Esophagus squamous epithelium (tissue), 5 donors: Measurements from ENCODE around the gene FAM174B. TPM values are rescaled to one million over a fixed set of nuclear protein-coding genes. Genes with fewer than 3 reads are reported as not detected.

Source experiments
- DNase-seq: peaks from one replicate; lab custom pipeline; 2025; lab: John Stamatoyannopoulos, UW
- H3K27ac ChIP-seq, 4 donors: fragments of 200-600 bp; sonication (generic); one replicate each; pipeline ENCODE4 v1.5.1; 2016 to 2019; ENCODE audit warnings: mild to moderate bottlenecking in 1 of 4
- H3K27me3 ChIP-seq, 4 donors: fragments of 200-600 bp; sonication (generic); 1 replicate in 3 of 4; 2 replicates in 1 of 4; pipeline versions ENCODE4 v1.5.1 to v1.6.0; 2017 to 2021; ENCODE audit warnings: antibody characterized with exemption in 1 of 4
- H3K36me3 ChIP-seq, 3 donors: fragments of 200-600 bp; sonication (generic); one replicate each; pipeline ENCODE4 v1.5.1; 2016 to 2019
- H3K4me1 ChIP-seq, 3 donors: fragments of 200-600 bp; sonication (generic); one replicate each; pipeline ENCODE4 v1.5.1; 2017 to 2019
- H3K4me3 ChIP-seq, 4 donors: fragments of 200-600 bp; sonication (generic); 1 replicate in 3 of 4; 2 replicates in 1 of 4; pipeline ENCODE4 v1.5.1; 2016 to 2019; ENCODE audit warnings: mild to moderate bottlenecking in 2 of 4, moderate library complexity in 1 of 4
- H3K9me3 ChIP-seq, 3 donors: fragments of 200-600 bp; sonication (generic); one replicate each; pipeline ENCODE4 v1.5.1; 2016 to 2019
- POLR2A ChIP-seq, 4 donors: fragments of 450-650 bp; IDR thresholded peaks; one replicate each; pipeline ENCODE4 v1.6.1; 2017; ENCODE audit warnings: antibody characterized with exemption in 4 of 4, mild to moderate bottlenecking in 4 of 4, moderate library complexity in 3 of 4
- WGBS, 2 donors: methylation state at CpG; one replicate each; pipeline ENCODE4 v1.1.5; 2018; 5-methylcytosine and 5-hydroxymethylcytosine counted together
- intact Hi-C: fragments of 100-400 bp; cut with DNase I; formaldehyde crosslinking; loops from one replicate; pipeline ENCODE4 v1.15.0; 2022
- total RNA-seq, 4 donors: library from RNA; depleted of rRNA; stranded (reverse); fragments of >200 nt; gene quantifications; one replicate each; pipeline ENCODE4 v1.1.0, GENCODE V29; 2016
- TF ChIP-seq, protein P1 (sequence below), 6 experiments: fragments of 450-650 bp in 4 of 6; fragments of 200-600 bp in 2 of 6; sonication (generic) in 2 of 6; IDR thresholded peaks; one replicate each; pipeline ENCODE4 v1.5.1; 2016 to 2019; ENCODE audit warnings: antibody characterized with exemption in 6 of 6, mild to moderate bottlenecking in 4 of 6, moderate library complexity in 4 of 6
- donor health status: DM: yes; HTN: yes; CAD: no.

The FAM174B gene
- total RNA-seq, 4 donors from 2014 or later, result 1.4 to 11.7 (median 4.2) TPM

DNA sequence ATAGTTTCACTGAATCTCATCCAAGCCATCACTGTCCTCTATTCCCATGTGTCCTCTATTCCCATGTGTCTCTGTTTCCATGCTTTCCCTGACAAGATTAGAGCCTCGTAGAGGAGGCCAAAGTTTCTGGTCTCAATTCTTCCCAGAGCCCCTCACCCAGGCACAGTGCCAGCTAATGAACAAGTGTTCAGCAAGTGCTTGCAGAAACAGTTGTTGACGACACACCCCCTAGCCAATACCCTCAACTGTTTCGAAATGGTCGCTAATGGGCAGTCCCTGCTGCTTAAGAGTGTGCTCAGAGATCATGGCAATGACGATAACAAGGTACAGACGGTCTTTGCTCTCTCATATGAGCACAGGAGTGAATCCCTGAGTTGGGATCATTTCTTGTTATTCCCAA is 73.4 kb downstream of the FAM174B start:
- Histone ChIP-seq H3K27ac (no peak overlapping the region), H3K36me3 (no peaks in the 10 kb centered on the region), H3K9me3 (no peaks in the 10 kb centered on the region), H3K4me3 (no peak overlapping the region), H3K4me1 (no peaks in the 10 kb centered on the region), H3K27me3 (peaks cover 0 to 11% (median 0%) of the 10 kb centered on the region in 4 donors)
- intact Hi-C loops, result no loop called here
- TF ChIP-seq, protein P1, sequence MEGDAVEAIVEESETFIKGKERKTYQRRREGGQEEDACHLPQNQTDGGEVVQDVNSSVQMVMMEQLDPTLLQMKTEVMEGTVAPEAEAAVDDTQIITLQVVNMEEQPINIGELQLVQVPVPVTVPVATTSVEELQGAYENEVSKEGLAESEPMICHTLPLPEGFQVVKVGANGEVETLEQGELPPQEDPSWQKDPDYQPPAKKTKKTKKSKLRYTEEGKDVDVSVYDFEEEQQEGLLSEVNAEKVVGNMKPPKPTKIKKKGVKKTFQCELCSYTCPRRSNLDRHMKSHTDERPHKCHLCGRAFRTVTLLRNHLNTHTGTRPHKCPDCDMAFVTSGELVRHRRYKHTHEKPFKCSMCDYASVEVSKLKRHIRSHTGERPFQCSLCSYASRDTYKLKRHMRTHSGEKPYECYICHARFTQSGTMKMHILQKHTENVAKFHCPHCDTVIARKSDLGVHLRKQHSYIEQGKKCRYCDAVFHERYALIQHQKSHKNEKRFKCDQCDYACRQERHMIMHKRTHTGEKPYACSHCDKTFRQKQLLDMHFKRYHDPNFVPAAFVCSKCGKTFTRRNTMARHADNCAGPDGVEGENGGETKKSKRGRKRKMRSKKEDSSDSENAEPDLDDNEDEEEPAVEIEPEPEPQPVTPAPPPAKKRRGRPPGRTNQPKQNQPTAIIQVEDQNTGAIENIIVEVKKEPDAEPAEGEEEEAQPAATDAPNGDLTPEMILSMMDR (IDR thresholded peaks at IDR 0.05), result no peak
- no peak for TF ChIP-seq POLR2A (IDR thresholded peaks at IDR 0.05)
- DNase-seq, result no peak
- WGBS, 2 donors, result 82 to 86% methylated on average over 6 of the region's 6 CpGs

DNA sequence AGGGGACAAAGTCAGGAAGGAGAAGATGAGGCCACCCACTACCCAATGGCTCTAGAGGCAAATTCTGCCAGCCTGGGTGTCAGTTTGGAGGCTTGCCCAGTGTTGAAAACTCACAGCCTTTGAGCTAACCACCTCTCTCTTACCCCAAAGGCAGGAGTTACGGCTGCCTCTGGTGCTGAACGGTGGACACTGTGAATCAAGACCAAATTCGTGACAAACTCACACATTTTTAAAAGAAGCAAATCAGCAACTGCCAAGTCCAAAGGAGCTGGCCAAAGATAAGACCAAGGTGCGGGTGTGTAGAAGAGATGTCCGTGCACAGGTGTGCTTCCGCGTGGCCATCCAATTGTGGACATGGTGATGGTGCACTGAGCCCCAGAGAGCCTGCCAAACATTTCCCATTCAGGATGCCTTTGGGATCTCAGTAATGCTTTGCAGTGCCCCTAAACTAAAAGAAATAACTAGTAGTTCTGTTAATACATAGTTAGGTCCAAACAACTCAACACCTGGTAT is 74.6 kb downstream of the FAM174B start:
- 81 to 96% methylated on average over 3 to 7 of the region's 7 CpGs for WGBS, 2 donors
- Histone ChIP-seq H3K4me1 (no peaks in the 10 kb centered on the region), H3K4me3 (no peak overlapping the region), H3K27ac (no peak overlapping the region), H3K36me3 (no peaks in the 10 kb centered on the region), H3K27me3 (peaks cover 0 to 11% (median 0%) of the 10 kb centered on the region in 4 donors), H3K9me3 (no peaks in the 10 kb centered on the region)
- no peak for TF ChIP-seq POLR2A (IDR thresholded peaks at IDR 0.05)
- TF ChIP-seq, protein P1 (IDR thresholded peaks at IDR 0.05), result no peak
- DNase-seq, result no peak
- intact Hi-C loops, result no loop called here

DNA sequence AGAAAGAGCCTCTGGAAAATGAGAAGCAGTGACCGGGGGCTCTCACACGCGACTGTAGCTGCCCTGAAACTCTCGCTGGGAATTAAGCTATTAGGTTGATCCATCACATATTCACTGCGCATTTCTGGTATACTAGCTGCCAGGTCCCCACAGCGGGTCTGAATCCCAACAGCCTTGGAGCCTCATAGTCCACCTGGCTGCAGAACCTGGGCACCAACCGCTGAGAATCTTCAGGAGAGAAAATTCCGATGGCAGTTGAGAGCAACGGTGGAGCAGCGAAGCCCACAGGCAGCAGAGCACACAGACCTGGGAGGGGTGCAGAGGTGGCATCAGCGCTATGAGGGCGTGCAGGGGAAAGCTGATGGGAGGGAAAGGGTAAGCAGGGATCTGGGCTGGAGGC is 75.1 kb downstream of the FAM174B start:
- no peak for DNase-seq
- WGBS, 2 donors, result 90 to 96% methylated on average over 6 to 8 of the region's 12 CpGs
- H3K36me3 ChIP-seq, result no peaks in the 10 kb centered on the region
- no peak for TF ChIP-seq POLR2A (IDR thresholded peaks at IDR 0.05)
- TF ChIP-seq, protein P1 (IDR thresholded peaks at IDR 0.05), result no peak
- H3K4me1 ChIP-seq, result no peaks in the 10 kb centered on the region
- H3K27ac ChIP-seq, result no peak overlapping the region
- no peak overlapping the region for H3K4me3 ChIP-seq
- no peaks in the 10 kb centered on the region for H3K9me3 ChIP-seq
- peaks cover 0 to 11% (median 0%) of the 10 kb centered on the region in 4 donors for H3K27me3 ChIP-seq
- intact Hi-C loops, result no loop called here

DNA sequence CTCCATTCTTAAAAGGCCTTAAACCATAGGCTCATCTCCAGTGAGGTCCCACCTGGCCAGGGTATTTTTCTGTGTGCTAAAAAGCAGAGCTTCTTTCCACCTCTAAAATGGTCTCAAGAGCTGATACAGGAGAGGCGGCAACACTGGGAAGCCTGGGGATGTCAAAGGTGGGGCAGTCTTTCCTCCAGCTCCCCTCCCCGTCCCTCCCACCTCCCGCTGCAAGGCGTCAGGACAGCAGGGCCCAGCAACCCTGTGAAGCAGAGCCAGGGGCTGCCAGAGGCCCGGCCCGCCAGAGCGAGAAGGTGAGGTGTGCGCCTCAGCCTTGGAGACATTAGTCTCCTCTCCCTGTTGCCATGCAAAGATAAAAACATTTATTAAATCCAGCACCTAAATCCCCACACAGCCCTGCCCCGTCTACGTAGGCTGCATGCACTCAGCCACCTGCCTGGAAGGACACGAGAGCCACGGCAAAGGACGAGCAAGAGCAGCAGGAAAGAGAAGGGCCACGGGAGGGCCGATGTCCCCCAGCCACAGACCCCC is 75.6 kb downstream of the FAM174B start:
- H3K27me3 ChIP-seq, result peaks cover 0 to 9% (median 0%) of the 10 kb centered on the region in 4 donors
- intact Hi-C loops, result no loop called here
- WGBS, 2 donors, result 53 to 84% methylated on average over 2 to 12 of the region's 15 CpGs
- H3K9me3 ChIP-seq, result no peaks in the 10 kb centered on the region
- no peaks in the 10 kb centered on the region for H3K4me1 ChIP-seq
- DNase-seq, result no peak
- no peak overlapping the region for H3K27ac ChIP-seq
- H3K36me3 ChIP-seq, result no peaks in the 10 kb centered on the region
- no peak overlapping the region for H3K4me3 ChIP-seq
- TF ChIP-seq, protein P1 (IDR thresholded peaks at IDR 0.05), result no peak
- TF ChIP-seq POLR2A (IDR thresholded peaks at IDR 0.05), result no peak

DNA sequence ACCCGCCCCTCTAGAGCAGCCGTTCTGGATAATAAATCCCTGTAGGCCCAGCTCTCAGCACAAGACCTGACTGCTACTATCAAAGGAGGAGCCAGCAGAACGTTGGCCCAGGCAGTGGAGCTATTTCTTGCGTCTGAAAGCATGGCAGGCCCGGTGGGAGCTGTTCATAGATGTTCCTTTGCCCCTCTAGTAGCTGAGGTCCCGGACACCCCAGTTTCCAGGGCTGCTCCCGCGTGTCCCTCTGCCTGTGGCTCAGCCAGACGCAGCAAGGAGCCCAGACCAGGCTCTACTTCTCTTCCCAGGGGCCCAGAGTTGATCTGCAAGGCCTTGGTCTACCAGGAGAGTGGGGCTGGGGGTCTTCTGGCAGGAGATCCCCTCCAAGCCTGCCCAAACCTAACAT is 76.1 kb downstream of the FAM174B start:
- H3K27ac ChIP-seq, result no peak overlapping the region
- 70 to 96% methylated on average over 2 to 5 of the region's 9 CpGs for WGBS, 2 donors
- intact Hi-C loops, result no loop called here
- H3K4me3 ChIP-seq, result no peak overlapping the region
- H3K27me3 ChIP-seq, result peaks cover 0 to 4% (median 0%) of the 10 kb centered on the region in 4 donors
- no peak for DNase-seq
- no peaks in the 10 kb centered on the region for H3K9me3 ChIP-seq
- TF ChIP-seq, protein P1 (IDR thresholded peaks at IDR 0.05), result no peak
- TF ChIP-seq POLR2A (IDR thresholded peaks at IDR 0.05), result no peak
- H3K4me1 ChIP-seq, result no peaks in the 10 kb centered on the region
- H3K36me3 ChIP-seq, result no peaks in the 10 kb centered on the region
